HG03097 (cell line): ENCODE results near the gene NSF.
"Not testable (repeated sequence)": the region's sequence is repeated elsewhere in the genome, so short reads cannot be mapped to it uniquely, and the experiment has no call there.

Experiments used
- ATAC-seq: cut with Tn5 transposase; IDR thresholded peaks from one replicate; pipeline ENCODE4 v1.9.1; 2021; ENCODE audit not compliant: unreplicated experiment, low FRiP score

Gene NSF

DNA sequence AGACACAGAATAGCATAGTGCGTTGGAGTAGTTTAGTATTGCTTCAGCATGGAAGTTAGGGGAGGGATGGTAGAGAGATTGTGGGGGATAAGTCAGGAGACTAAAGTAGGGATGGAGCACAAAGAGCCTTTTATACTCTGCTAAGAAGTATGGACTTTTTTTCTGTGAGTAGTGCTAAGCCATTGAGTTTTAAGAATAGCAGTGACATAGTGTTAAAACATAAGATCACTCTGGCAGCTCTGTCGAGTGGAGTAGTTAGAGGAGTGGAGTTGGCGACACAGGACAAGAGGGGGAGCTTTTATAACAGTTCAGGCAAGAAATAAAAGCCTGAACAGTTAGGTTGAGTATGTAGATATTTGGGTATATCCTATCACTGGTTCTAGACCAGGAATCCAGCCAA lies 106.1 kb downstream of the NSF start:
- not testable (repeated sequence) for ATAC-seq

DNA sequence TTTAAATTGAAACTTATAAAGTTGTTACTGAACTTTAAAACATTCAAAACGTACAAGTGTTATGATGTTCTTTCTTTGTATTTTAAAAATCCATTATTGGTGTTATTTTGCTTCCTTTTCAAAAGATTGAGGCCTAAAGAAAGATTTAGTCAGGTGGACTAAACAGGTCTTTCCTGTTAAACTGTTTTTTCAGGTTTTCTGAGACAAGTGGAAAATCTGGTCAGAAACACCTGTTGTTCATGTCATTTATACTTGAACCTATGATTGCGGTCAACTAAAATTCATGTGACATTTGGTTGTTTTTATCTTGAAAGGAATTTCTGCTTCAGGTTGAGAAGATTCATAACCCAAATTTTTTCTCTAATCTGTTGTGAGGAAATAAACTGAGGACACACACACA lies 108.5 kb downstream of the NSF start:
- not testable (repeated sequence) for ATAC-seq

DNA sequence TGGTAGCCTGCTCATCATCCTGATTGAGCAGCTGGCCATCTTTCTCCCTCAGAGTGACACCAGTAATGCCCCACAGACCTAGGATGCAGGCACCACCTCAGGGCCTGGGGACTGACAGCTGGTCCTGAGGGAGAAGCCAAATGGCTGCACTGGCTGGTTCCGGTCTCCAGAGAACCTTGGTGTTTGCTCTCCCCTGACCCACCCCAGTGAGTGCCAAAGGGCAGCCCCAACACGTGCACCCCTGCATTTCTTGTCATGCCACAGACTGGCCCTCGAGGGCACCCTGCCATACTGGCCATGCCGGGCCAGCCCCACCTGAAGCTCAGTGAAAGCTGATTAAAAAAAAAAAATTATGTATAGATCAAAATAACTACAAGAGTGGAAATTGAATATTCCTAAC lies 127.5 kb downstream of the NSF start:
- no peak for ATAC-seq

DNA sequence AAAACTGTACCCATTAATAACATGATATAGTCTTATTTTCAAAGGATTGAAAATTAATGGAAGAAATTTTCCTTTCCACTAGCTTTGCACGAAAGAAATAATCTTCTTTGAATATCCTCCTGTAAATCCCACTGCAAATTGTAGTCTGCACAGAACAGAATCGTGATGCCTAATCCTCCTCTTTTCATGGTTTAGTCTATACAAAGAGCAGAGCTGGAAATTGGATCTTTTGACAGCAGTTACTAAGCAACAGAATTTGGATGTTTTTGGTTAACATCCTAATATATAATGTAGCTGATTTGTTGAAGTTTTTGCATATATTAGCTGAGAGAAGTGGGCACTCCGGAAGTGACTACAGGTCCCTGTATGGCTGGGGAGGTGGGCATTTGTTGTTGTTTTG lies 129.4 kb downstream of the NSF start:
- no peak for ATAC-seq

DNA sequence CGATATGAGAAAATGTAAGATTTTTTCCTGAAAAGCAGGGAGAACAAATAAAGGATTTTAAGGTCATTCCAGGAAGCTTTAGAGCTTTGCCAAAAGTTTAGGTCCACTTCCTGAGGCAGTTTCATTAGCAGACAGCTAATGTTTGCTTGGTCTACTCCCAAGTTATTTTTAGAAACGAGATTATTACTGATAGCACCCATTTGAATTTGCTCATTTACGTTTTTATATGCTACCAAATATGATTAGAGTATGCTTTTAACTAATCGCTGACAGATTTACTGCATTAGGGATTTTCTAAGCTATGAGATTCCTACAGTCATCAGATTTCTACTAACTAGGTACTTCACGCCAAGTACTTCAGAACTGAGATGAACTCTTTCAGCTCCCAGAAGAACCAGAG lies 129.9 kb downstream of the NSF start:
- ATAC-seq = no peak

DNA sequence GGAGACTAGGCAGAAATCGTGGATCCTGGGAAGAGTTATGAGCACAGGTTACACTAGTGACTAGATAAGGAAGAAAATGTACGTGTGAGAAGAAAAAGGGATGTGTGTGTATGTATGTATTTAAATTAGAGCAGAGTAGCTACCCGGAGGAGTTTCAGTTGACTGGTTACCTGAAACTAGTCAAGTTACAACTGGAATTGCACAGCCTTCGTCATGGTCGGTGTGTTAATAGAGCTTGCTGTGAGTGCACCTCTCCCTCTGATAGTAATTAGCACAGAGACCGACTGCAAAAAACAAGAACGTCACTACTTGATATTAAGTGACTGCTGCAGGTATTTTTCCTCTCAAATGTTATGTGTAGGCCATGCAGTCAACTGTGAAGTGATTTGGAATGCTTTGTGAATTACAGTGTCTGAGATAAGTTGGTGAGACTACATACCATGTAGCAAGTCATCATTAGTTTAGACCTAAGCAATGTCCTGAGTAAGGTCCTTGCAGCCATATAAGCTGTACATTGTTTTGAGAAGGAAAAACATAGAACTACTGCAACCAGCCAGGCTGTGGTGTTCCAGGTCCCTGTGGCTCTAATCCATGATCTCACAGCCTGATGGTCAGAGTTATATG lies 132.3 kb downstream of the NSF start:
- no peak for ATAC-seq

DNA sequence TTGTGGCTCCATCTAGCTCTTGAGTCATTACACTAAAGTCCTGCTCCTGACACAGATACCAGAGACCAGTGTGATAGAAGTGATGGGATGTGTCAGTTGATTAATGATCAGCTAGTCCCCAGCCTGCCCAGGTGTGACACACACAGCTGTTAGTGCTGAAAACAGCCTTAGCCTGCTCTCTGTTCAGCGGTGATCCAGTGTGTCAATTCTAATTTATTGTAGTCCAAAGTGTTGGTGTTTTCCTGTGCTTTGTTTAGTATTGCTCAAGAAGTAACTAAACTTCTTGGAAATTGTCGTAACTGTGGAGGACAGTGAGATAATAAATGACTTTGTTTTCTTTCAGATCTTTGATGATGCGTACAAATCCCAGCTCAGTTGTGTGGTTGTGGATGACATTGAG lies 135.7 kb downstream of the NSF start:
- no peak for ATAC-seq

DNA sequence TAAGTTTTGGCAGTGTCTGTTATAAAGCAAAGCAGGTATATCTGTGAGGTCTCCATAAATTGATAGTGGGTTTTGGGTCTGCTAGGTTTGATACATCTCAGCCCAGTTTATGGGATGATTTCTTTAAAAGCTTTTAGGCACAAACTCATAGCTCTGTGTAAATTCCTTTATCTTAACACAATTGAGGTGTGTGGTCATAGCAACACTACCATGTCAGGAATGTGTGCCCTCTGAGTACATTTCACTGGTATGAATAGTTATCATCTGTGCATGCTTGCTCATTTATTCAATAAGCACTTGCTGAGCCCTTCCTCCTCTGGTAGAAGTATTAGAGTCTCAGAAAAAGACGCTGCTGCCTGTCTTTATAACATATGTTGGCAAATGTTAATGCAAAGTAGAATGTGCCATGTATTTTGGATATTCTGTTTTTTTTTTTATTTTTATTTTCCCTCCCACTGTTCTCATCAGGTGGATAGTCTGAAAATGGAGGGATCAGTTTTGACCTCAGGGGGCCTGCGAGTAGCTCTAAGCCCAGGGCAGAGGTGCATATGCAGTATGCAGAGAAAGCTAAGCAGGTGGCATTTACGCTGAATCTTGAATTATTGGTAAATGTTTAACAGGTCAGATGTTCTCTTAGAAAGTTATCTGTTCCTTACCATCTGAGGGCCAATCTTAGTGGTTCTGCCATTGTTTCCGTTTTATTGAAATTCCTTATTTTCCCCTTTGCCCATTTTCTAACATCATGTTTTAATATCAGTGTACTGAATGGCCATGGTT lies 137.3 kb downstream of the NSF start:
- no peak for ATAC-seq

DNA sequence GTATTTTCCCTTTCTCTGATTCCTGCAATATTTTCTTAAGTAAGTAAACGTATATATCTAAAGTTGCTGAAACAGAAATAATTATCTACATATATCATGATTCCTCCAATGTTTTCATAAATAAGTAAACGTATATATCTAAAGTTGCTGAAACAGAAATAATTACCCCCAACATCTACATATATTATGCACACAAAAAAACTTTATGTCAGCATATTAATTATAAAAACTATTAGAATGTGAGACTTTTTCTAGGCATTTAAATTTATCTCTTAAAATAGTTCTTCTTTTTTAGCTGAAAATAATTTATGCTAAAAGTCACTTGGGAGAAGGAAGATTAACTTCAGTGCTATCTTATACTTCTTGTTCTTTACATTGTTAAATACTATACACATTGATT lies 139.6 kb downstream of the NSF start:
- ATAC-seq = no peak

DNA sequence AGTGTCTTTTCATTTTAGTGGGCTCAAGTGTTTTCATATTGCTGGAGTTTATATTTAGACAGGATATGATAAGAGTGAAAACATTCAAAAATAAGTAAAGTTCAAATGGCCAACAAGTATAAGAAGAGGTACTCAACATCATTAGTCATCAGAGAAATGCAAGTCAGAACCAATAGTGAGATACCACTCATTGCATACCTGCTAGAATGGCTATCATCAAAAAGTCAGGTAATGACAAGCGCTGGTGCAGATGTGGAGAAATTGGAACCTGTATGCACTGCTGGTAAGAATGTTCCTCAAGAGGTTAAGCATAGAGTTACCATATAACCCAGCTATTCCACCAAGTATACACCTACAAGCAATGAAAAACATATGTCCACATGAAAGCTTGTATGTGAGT lies 140.2 kb downstream of the NSF start:
- no peak for ATAC-seq

DNA sequence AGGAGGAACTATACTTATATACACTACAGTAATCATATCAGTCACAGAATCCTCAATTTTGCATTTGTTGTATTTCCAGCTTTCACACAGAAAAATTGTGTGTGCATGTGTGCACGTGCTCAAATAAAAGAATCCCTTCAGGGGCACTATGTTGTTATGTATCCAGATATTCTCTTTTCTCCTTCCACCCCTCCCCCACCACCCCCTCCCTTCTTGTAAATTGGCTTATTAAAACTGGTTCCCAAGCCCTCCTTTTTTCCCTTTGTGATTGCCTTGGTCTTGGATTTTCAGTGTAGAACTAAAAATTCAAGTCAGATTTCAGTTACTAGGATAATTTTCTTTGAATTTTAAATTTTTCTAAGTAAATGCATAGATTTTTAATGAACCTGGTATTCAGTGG lies 141.7 kb downstream of the NSF start:
- ATAC-seq = no peak

DNA sequence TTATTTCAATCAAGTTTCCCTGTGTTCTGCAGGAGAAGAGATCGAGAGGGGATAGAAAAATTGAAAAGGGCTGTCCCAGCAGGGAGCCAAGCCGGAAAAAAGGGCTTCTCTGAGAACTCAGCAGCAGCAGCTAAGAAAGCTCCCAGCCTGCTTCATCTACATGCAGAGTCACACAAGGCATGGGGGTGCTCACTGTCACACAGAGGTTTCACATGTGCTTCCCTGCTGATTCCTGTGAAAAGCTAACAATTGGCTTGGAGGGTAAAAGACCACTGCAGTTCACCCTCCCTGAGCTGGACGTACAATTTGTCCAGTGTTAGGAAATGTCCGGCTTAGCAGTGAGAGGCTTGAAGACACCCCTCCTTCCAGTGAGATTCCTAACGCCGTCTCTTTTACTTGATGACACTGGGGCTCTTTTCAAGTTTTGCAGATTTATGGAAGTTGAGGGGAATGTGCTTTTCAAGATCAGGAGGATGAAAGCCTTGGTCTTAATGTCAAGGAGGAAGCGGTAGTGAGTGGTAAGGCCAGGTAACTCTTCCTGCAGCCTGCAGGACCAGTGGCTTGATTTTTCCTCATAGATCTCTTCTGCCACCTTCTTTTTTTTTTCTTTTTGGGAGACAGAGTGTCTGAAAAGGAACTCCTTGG lies 142.4 kb downstream of the NSF start:
- ATAC-seq = no peak

DNA sequence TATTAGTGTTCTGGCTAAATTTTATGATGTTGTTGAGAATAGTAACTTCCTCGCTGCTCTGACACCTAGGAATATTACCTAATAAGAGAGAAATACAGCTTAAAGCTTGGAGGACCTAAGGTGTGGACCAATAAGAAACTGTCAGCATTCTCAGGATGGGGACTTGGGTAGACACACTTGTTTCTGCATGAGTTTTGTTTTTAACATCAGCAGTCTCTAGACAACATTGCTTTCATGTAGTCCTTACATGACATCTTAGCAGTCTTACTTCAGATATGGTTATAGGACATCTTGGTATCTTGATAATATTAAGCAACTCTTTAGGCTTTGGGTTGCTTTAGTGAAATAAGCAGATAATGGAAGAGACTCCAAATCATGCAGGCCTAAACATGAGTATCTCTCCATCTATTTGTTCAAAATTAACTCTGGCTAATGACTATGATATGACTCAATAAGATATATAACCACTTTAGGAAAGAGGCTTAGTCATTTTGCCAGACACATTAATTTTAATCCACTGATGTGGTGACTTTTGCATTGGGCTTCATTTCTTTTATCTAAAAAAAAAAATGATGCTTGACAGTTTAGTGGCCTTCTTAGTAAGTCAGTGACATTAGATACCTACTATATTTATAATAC lies 143.5 kb downstream of the NSF start:
- ATAC-seq = no peak

DNA sequence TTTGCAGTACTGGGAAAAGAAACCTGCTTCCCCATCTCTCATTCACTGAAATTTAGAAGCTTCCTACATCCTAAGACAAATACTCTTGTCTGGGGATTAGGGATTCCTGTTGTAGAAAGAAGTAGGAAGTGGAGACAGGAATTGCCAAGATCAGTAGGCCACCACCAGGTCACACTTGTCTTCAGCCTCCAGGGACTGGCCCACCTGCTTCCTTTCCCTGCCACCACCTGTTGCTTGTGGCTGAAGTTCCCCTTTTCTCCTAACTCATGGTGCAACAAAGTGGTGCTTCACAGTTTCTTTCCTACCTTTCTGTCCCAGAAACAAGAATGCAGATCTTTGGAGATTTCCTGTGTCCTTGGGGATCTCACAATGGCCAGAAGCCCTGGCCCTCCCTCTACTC lies 145.6 kb downstream of the NSF start:
- no peak for ATAC-seq

DNA sequence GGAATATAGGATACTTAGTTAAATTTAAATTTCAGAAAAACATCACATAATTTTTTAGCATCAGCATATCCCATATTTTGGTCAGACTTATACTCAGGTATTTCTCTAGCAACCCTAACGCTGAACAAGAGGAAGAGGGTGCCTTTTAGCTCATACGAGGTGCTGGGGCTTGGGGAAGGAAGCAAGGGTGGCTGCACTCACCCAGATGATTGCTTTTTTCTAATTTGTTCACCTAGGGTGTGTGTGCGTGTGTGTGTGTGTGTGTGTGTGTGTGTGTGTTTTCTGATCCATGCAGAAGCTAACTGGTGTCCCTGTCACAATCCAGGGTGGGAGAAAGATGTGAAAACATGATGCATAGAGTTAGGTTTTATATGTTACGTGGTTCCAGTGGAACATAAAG lies 146.9 kb downstream of the NSF start:
- ATAC-seq = no peak

DNA sequence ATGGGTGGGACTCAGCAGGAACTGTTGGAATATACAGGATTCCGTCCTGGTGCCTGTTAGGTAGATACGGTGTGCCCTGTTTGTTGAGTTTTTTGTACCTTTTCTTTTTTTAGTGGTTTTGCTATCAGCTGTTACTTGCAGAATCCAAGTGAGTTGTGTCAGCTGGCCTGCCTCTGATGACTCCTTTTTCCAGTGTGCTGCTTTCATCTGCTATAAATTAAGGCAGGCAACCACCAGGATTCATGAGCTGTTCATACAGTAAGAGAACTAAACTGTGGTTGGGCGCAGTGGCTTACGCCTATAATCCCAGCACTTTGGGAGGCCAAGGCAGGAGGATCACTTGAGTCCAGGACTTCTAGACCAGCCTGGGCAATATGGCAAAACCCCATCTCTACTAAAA lies 148.1 kb downstream of the NSF start:
- ATAC-seq = no peak

DNA sequence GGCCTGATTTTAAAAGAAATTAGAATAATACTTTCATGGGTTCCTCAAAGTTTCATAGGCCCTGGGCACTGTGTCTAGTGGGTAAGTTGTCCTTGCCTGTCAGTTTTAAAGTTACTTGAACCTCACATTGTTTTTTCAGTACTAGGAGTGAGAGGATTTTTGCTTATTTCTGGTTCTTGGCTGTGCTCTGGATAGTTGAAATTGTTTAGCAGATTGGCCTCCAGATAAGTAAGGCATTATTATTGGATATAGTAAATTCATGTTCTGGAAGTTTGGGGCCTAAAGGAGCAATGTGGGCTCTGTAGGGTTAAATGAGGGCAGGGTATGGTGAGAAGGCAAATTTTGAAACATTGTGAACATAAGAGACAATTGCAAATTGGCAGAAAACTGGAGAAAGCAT lies 149.5 kb downstream of the NSF start:
- ATAC-seq = no peak

DNA sequence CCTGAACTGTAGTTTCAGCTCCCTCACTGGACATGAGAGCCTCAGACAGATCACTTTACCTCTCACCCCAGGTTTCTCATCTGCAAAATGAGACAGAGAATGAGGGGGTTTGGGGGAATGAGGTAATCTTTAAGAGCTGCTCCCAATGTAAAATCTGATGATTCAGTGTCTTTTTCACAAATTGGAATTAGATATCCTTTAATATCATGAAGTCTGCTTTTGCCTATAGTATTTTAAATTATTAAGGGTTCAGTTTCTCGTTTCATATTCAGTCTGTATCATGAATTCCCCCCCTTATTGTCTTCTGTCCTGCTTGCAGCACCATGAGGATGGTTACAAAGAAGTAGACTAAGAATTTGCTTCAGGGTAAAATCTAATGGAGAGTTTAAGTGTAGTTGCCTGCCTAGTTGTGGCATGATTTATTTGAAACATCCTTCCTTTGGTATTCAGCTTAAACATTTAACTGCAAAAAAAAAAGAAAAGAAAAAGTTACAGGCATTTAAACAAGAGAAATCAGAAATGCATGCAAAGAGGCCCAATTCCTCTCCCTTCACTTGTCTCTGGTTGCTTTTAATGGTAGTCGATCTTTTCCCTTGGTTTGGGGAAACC lies 150.8 kb downstream of the NSF start:
- no peak for ATAC-seq

DNA sequence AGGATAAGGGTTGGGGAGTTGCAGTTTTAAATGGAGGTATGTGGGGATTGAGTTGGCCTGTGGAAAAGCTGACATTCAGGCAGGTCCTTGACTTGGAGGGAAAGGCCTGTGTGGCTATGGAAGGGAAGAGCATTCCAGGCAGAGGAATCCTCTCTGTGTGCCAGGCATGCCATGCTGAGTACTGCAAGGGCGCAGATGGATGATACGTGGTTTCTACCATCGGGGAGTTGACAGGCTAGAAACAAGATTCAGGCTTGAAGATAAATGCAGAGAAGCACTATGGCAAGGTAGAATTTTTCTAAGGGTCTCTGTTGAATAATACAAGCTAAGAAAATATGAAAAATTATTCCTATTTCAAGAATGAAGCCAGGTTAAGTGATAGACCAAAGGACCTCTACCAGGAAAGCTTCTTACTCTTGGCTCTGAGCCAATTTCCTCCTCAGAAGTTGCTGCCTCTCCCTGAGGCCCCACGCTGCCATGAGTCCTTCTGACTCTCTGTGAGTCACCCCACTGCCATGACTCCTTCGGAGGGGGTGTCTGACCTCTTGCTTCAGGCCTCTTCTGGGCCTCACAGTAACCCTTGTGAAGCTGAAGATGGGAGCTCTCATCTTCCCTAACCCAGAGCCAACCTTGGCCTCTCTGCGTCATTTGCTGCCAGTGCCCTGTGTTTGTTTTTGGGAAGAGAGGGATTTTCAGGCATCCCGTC lies 152.2 kb downstream of the NSF start:
- ATAC-seq = no peak

DNA sequence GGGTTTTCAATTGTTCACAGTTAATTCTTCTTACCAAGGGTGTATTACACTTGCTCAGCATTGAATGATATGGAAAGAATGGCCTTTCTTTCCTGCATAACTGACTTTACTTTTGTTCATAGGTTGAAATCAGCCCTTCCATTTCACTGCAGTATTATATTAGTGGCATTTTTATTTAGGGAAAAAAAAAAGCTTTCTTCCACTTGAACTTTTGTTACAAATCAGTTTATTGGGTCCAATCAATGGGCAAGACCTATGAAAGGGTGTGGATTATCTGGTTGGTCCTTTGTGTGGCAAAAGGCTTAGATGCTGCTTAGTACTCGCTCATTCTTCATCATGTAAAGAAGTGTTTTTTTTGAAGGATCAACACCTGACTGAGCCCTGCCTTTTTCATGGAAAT lies 154.0 kb downstream of the NSF start:
- no peak for ATAC-seq

DNA sequence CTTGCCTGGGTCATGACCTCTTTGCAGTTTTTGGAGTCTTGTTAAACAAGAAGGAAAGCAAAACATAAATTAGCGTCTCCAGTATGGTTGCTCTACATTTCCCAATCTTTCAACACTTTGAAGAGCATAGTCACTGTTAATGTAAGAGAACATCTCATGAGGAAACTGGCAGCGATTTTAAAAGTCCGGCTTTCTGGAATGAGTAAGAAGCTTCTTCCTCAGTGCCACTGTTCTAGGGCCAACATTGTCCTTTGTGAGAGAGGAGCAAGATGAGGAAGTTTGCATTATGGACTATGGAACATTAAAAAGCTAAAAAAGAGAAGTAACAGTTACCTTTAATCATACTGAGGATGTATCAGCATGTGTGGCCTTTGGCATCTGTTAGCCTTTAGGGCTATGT lies 154.9 kb downstream of the NSF start:
- no peak for ATAC-seq
